Panc1 (cell line): ENCODE data around the gene EMC6. TPM values are rescaled to one million over a fixed set of nuclear protein-coding genes. Genes with fewer than 3 reads are reported as not detected.

Experiments
- ATAC-seq: fragments of 200-7000 bp; cut with Tn5 transposase; 2 replicates; pipeline ENCODE4 v1.9.1; 2020; ENCODE audit warnings: mild to moderate bottlenecking, moderate library complexity
- BruUV-seq: library from RNA; stranded (reverse); fragments of 400-500 nt; replicated peaks from 2 replicates; lab custom pipeline; 2021; lab: Mats Ljungman, UMichigan
- CTCF ChIA-PET: fragments of 300-600 bp; sonication (Branson Sonifier 250); formaldehyde crosslinking; loops from one replicate; lab custom pipeline; 2022; ENCODE audit warnings: antibody characterized with exemption; lab: Charles Lee
- POLR2A ChIA-PET: fragments of 300-600 bp; sonication (Branson Sonifier 250); formaldehyde crosslinking; loops from one replicate; lab custom pipeline; 2022; ENCODE audit warnings: antibody characterized with exemption; lab: Charles Lee
- DNase-seq: peaks from one replicate; pipeline ENCODE4 v3.0.0-alpha.2; 2010; ENCODE audit warnings: low read depth, low spot score
- H3K27ac ChIP-seq: 2 replicates; pipeline ENCODE4 v1.5.1; 2011; ENCODE audit warnings: mild to moderate bottlenecking, low read length, inconsistent platforms
- H3K27me3 ChIP-seq: fragments of 200-500 bp; sonication (Bioruptor generic); 2 replicates; pipeline ENCODE4 v1.6.0; 2014; ENCODE audit warnings: low read length, inconsistent platforms; ENCODE audit not compliant: control insufficient read depth, insufficient read depth
- H3K36me3 ChIP-seq: fragments of 200-500 bp; sonication (Bioruptor generic); 2 replicates; pipeline ENCODE4 v1.5.1; 2014; ENCODE audit warnings: inconsistent platforms, mild to moderate bottlenecking, low read length, moderate library complexity; ENCODE audit not compliant: control insufficient read depth, insufficient read depth
- H3K4me1 ChIP-seq: 2 replicates; pipeline ENCODE4 v1.5.1; 2011; ENCODE audit warnings: inconsistent platforms, mild to moderate bottlenecking, low read length, moderate library complexity; ENCODE audit not compliant: control insufficient read depth, insufficient read depth
- H3K4me3 ChIP-seq, 2 experiments: 2 replicates each; pipeline ENCODE4 v1.5.1; 2011 to 2012; ENCODE audit warnings: low read depth in 2 of 2, low read length in 2 of 2, mild to moderate bottlenecking in 2 of 2, inconsistent platforms in 1 of 2, moderate library complexity in 1 of 2
- H3K9me3 ChIP-seq: fragments of 200-500 bp; sonication (Bioruptor generic); 2 replicates; pipeline ENCODE4 v1.5.1; 2014; ENCODE audit warnings: low read depth, mild to moderate bottlenecking, inconsistent platforms, low read length, moderate library complexity; ENCODE audit not compliant: control insufficient read depth, insufficient read depth
- CTCF ChIP-seq: fragments of 450-650 bp; IDR thresholded peaks from 2 replicates; pipeline ENCODE4 v1.5.1; 2017; ENCODE audit warnings: mild to moderate bottlenecking
- POLR2AphosphoS5 ChIP-seq: IDR thresholded peaks from 2 replicates; pipeline ENCODE4 v1.6.1; 2012; ENCODE audit warnings: mild to moderate bottlenecking, low read depth, low read length, moderate library complexity
- REST ChIP-seq, 2 experiments: IDR thresholded peaks; 2 replicates each; pipeline ENCODE4 v1.6.1; 2011 to 2012; ENCODE audit warnings: low read depth in 2 of 2, control low read depth in 1 of 2, low read length in 1 of 2, mild to moderate bottlenecking in 1 of 2, moderate library complexity in 1 of 2; ENCODE audit not compliant: insufficient read depth in 1 of 2
- SIN3A ChIP-seq: IDR thresholded peaks from 2 replicates; pipeline ENCODE4 v1.6.1; 2012; ENCODE audit warnings: low read depth, mild to moderate bottlenecking, low read length, moderate library complexity, borderline replicate concordance; ENCODE audit not compliant: insufficient read depth
- TCF7L2 ChIP-seq: IDR thresholded peaks from 2 replicates; pipeline ENCODE4 v1.6.1; 2011; ENCODE audit warnings: mild to moderate bottlenecking, low read depth, low read length, inconsistent platforms
- in situ Hi-C: cut with HindIII; loops from 2 replicates; pipeline ENCODE4 v1.10.0; 2016; ENCODE audit warnings: low sequenced_read_pairs, low pct_unique_long_range_greater_than_20kb
- intact Hi-C: fragments of 100-400 bp; cut with micrococcal nuclease; formaldehyde crosslinking; loops from one replicate; pipeline ENCODE4 v1.10.0; 2022; ENCODE audit not compliant: unreplicated experiment
- total RNA-seq: library from RNA; stranded (reverse); gene quantifications from one replicate; pipeline ENCODE4 v1.2.1, GENCODE V29; 2021; ENCODE audit not compliant: unreplicated experiment

Gene EMC6
- total RNA-seq, 1 experiment from 2014 or later = 65.9 TPM

- TF ChIP-seq REST (IDR thresholded peaks at IDR 0.05; ENCODE audit: insufficient read depth in 1 of 2, low read depth in 2 of 2, low read length in 1 of 2) = no peak
- no peak for TF ChIP-seq POLR2AphosphoS5
- no peak for TF ChIP-seq SIN3A
- TF ChIP-seq CTCF = no peak
- TF ChIP-seq TCF7L2 = no peak
- POLR2A ChIA-PET = no interaction called here
- intact Hi-C loops (no loop called here), in situ Hi-C loops (no loop called here)
- Histone ChIP-seq H3K27ac (no peak overlapping the region), H3K4me3 (no peak overlapping the region), H3K27me3 (no peaks in the 10 kb centered on the region), H3K9me3 (no peaks in the 10 kb centered on the region), H3K36me3 (peaks cover 2% of the 10 kb centered on the region; the same call in 1 of the 2 replicates), H3K4me1 (no peaks in the 10 kb centered on the region)
- CTCF ChIA-PET = no interaction called here
- BruUV-seq = TSS peak; percentile 47
- ATAC-seq (no peak), DNase-seq (no peak)
These were observed 28.5 kb upstream of the EMC6 start for GRCh38 chr17:3639981-3640596.

GRCh38 chr17:3641014-3641413, 27.6 kb upstream of the EMC6 start:
- in situ Hi-C loops = no loop called here
- Histone ChIP-seq H3K4me1 (no peaks in the 10 kb centered on the region), H3K36me3 (no peaks in the 10 kb centered on the region), H3K27me3 (no peaks in the 10 kb centered on the region), H3K4me3 (no peak overlapping the region), H3K27ac (no peak overlapping the region), H3K9me3 (no peaks in the 10 kb centered on the region)
- intact Hi-C loops = no loop called here
- POLR2A ChIA-PET = no interaction called here
- no peak for TF ChIP-seq REST (IDR thresholded peaks at IDR 0.05; ENCODE audit: insufficient read depth in 1 of 2, low read depth in 2 of 2, low read length in 1 of 2)
- TF ChIP-seq POLR2AphosphoS5 = no peak
- no peak for TF ChIP-seq TCF7L2
- no peak for TF ChIP-seq SIN3A
- TF ChIP-seq CTCF = no peak
- no peak for DNase-seq
- ATAC-seq = no peak
- CTCF ChIA-PET = no interaction called here
- BruUV-seq = no TSS peak
